ENCODE data around the gene CFAP20DC. TPM values are rescaled to one million over a fixed set of nuclear protein-coding genes. Genes with fewer than 3 reads are reported as not detected.

The CFAP20DC gene
- total and polyA plus RNA-seq, 2 of the 13 experiments (the other 11 are each of a cell fraction or from before 2014, with no cell fraction given) = not detected

- no peaks in the 10 kb centered on the region for H4K20me1 ChIP-seq (ENCODE audit: insufficient read depth, low read length)
- H3K9me3 ChIP-seq (ENCODE audit: low read length) = peaks cover 3% of the 10 kb centered on the region; the same call in 1 of the 2 replicates
- ATAC-seq (no peak), FAIRE-seq (no peak), DNase-seq (ENCODE audit: low spot score) (no peak)
- H3K9ac ChIP-seq (ENCODE audit: insufficient read depth, low read depth, low read length) = no peak overlapping the region
- no peak overlapping the region for H3K4me3 ChIP-seq (replicated peaks in 1 of 3; ENCODE audit: insufficient read depth in 1 of 3, low read depth in 2 of 3, low read length in 3 of 3)
- no peak overlapping the region for H3K4me2 ChIP-seq (ENCODE audit: low read depth, low read length)
- no peak overlapping the region for H3K27ac ChIP-seq (ENCODE audit: extremely low read length, insufficient read depth, low read length)
- H3K27me3 ChIP-seq (ENCODE audit: control insufficient read depth in 1 of 2, insufficient read depth in 2 of 2, low read length in 2 of 2) = no peaks in the 10 kb centered on the region
- H3K4me1 ChIP-seq (ENCODE audit: insufficient read depth, low read length) = no peaks in the 10 kb centered on the region
- no peaks in the 10 kb centered on the region for H3K79me2 ChIP-seq (ENCODE audit: insufficient read depth, low read length)
- CTCF ChIA-PET (ENCODE audit: low intra/inter-chr PET ratio, low total read pairs) = no interaction called here
- no peaks in the 10 kb centered on the region for H3K36me3 ChIP-seq (replicated peaks in 1 of 2; ENCODE audit: control insufficient read depth in 1 of 2, insufficient read depth in 2 of 2, low read length in 2 of 2)
- in situ Hi-C loops (cut with HindIII; ENCODE audit: extremely low pct_ligation_motif_present, low pct_unique_long_range_greater_than_20kb) = no loop called here
- TF ChIP-seq ZNF790 (CRISPR knock-in tag; IDR thresholded peaks at IDR 0.05; ENCODE audit: borderline replicate concordance) (no peak), KMT2A (CRISPR knock-in tag; IDR thresholded peaks at IDR 0.05) (no peak), ZBED4 (CRISPR knock-in tag; IDR thresholded peaks at IDR 0.05; ENCODE audit: borderline replicate concordance) (no peak), CCDC6 (CRISPR knock-in tag; IDR thresholded peaks at IDR 0.05) (no peak), NFE2 (CRISPR knock-in tag; IDR thresholded peaks at IDR 0.05) (no peak), KDM2A (CRISPR knock-in tag; IDR thresholded peaks at IDR 0.05; ENCODE audit: borderline replicate concordance, low read depth) (no peak), AKAP8 (CRISPR knock-in tag; IDR thresholded peaks at IDR 0.05) (no peak), ZNF512B (CRISPR knock-in tag; IDR thresholded peaks at IDR 0.05; ENCODE audit: borderline replicate concordance) (no peak), ZNF766 (CRISPR knock-in tag; IDR thresholded peaks at IDR 0.05; ENCODE audit: borderline replicate concordance) (no peak), ETV5 (CRISPR knock-in tag; IDR thresholded peaks at IDR 0.05; ENCODE audit: borderline replicate concordance) (no peak), TCF7 (IDR thresholded peaks at IDR 0.05; ENCODE audit: low read depth) (no peak), ZNF205 (CRISPR knock-in tag; IDR thresholded peaks at IDR 0.05) (no peak), ZSCAN22 (CRISPR knock-in tag; IDR thresholded peaks at IDR 0.05) (no peak), ESRRA (CRISPR knock-in tag; IDR thresholded peaks at IDR 0.05; ENCODE audit: low read depth) (no peak)
- WGBS (ENCODE audit: low lambda C conversion rate) = 1% methylated on average over 4 of the region's 8 CpGs
- no peak overlapping the region for H2AFZ ChIP-seq (ENCODE audit: low read length)
- POLR2A ChIA-PET = no interaction called here
- no TSS peak for BruUV-seq (replicated peaks)
- intact Hi-C loops (cut with micrococcal nuclease; ENCODE audit: unreplicated experiment) = no loop called here
Observed at GRCh38 chr3:58899159-58899952, 150.5 kb downstream of the CFAP20DC start.

Data from HepG2 (cell line).